Mesothelial cell of epicardium (in vitro differentiated cells): ENCODE results near the gene AOPEP. TPM values are rescaled to one million over a fixed set of nuclear protein-coding genes. Genes with fewer than 3 reads are reported as not detected.

Experiments used
- DNase-seq, 2 experiments: peaks; one replicate each; pipeline ENCODE4 v3.0.0; 2021; ENCODE audit warnings: low spot score in 2 of 2; ENCODE audit not compliant: unreplicated experiment in 2 of 2
- H3K27ac Mint-ChIP-seq: 2 replicates; pipeline ENCODE4 v1.8.0; 2021; ENCODE audit warnings: mixed read lengths
- H3K27me3 Mint-ChIP-seq: 2 replicates; pipeline ENCODE4 v1.8.0; 2021; ENCODE audit warnings: low read depth, mixed read lengths
- H3K36me3 Mint-ChIP-seq: 2 replicates; pipeline ENCODE4 v1.8.0; 2021; ENCODE audit warnings: mixed read lengths
- H3K4me1 Mint-ChIP-seq: 2 replicates; pipeline ENCODE4 v1.8.0; 2021; ENCODE audit warnings: mixed read lengths
- H3K4me3 Mint-ChIP-seq: 2 replicates; pipeline ENCODE4 v1.8.0; 2021; ENCODE audit warnings: mild to moderate bottlenecking, moderate library complexity, mixed read lengths
- H3K9me3 Mint-ChIP-seq: 2 replicates; pipeline ENCODE4 v1.8.0; 2021; ENCODE audit warnings: mixed read lengths
- CTCF ChIP-seq: fragments of 200-600 bp; sonication (generic); IDR thresholded peaks from one replicate; pipeline ENCODE4 v1.5.0; 2021; ENCODE audit warnings: antibody characterized with exemption; ENCODE audit not compliant: unreplicated experiment
- total RNA-seq: library from RNA; stranded (reverse); gene quantifications from 3 replicates; pipeline ENCODE4 v1.2.1, GENCODE V29; 2021

The AOPEP gene
- total RNA-seq, 1 donor from 2014 or later = 63.0 TPM

GRCh38 chr9:95027914-95028852, 301.7 kb downstream of the AOPEP start:
- Mint-ChIP-seq H3K27me3 (no peaks in the 10 kb centered on the region), H3K27ac (peak overlapping the region; percentile 70)

GRCh38 chr9:95028853-95029219, 302.3 kb downstream of the AOPEP start:
- peak overlapping the region; percentile 70 for H3K27ac Mint-ChIP-seq
- no peak overlapping the region for H3K4me3 Mint-ChIP-seq
- H3K27me3 Mint-ChIP-seq = no peaks in the 10 kb centered on the region
- H3K9me3 Mint-ChIP-seq = no peaks in the 10 kb centered on the region
- H3K36me3 Mint-ChIP-seq = peaks cover 2% of the 10 kb centered on the region
- peaks cover 60% of the 10 kb centered on the region for H3K4me1 Mint-ChIP-seq
- DNase-seq = no peak
- TF ChIP-seq CTCF = no peak

More at GRCh38 chr9:95027914-95028852, 301.7 kb downstream of the AOPEP start:
- no peak for TF ChIP-seq CTCF
- DNase-seq = no peak
- Mint-ChIP-seq H3K4me1 (peaks cover 65% of the 10 kb centered on the region), H3K9me3 (no peaks in the 10 kb centered on the region), H3K4me3 (no peak overlapping the region), H3K36me3 (peaks cover 2% of the 10 kb centered on the region)

- Mint-ChIP-seq H3K9me3 (no peaks in the 10 kb centered on the region), H3K36me3 (peaks cover 2% of the 10 kb centered on the region), H3K4me3 (no peak overlapping the region), H3K27me3 (no peaks in the 10 kb centered on the region), H3K27ac (peak overlapping the region; percentile 38), H3K4me1 (peaks cover 56% of the 10 kb centered on the region)
- DNase-seq = no peak
- no peak for TF ChIP-seq CTCF
These were observed 302.8 kb downstream of the AOPEP start for GRCh38 chr9:95029288-95029687.

GRCh38 chr9:95029720-95030119, 303.2 kb downstream of the AOPEP start:
- H3K9me3 Mint-ChIP-seq = no peaks in the 10 kb centered on the region
- H3K27ac Mint-ChIP-seq = peak overlapping the region; percentile 38
- H3K4me1 Mint-ChIP-seq = peaks cover 56% of the 10 kb centered on the region
- TF ChIP-seq CTCF = no peak
- H3K36me3 Mint-ChIP-seq = peaks cover 5% of the 10 kb centered on the region
- H3K27me3 Mint-ChIP-seq = no peaks in the 10 kb centered on the region
- DNase-seq = no peak
- H3K4me3 Mint-ChIP-seq = no peak overlapping the region

- H3K9me3 Mint-ChIP-seq = no peaks in the 10 kb centered on the region
- H3K4me3 Mint-ChIP-seq = no peak overlapping the region
- peak overlapping the region; percentile 63 for H3K27ac Mint-ChIP-seq
- H3K27me3 Mint-ChIP-seq = no peaks in the 10 kb centered on the region
- H3K36me3 Mint-ChIP-seq = peaks cover 5% of the 10 kb centered on the region
- no peak for DNase-seq
- H3K4me1 Mint-ChIP-seq = peaks cover 55% of the 10 kb centered on the region
- TF ChIP-seq CTCF = no peak
These were observed 303.8 kb downstream of the AOPEP start for GRCh38 chr9:95030344-95030743.
